NB4 (cell line): ENCODE data around the gene MPP3.

Experiments
- MYC ChIP-seq: IDR thresholded peaks from 2 replicates; pipeline ENCODE4 v1.6.1; 2011; ENCODE audit warnings: low read depth, low read length
- POLR2A ChIP-seq: IDR thresholded peaks from 2 replicates; pipeline ENCODE4 v1.6.1; 2011; ENCODE audit warnings: mild to moderate bottlenecking; ENCODE audit not compliant: insufficient read length; ENCODE audit errors: extremely low read depth
- TF ChIP-seq, protein P1 (sequence below): IDR thresholded peaks from one replicate; pipeline ENCODE4 v1.5.1; 2012; ENCODE audit warnings: low read depth, low read length
- TF ChIP-seq, protein P2 (sequence below): IDR thresholded peaks from 2 replicates; pipeline ENCODE4 v1.6.1; 2011; ENCODE audit warnings: low read depth, low read length

DNA sequence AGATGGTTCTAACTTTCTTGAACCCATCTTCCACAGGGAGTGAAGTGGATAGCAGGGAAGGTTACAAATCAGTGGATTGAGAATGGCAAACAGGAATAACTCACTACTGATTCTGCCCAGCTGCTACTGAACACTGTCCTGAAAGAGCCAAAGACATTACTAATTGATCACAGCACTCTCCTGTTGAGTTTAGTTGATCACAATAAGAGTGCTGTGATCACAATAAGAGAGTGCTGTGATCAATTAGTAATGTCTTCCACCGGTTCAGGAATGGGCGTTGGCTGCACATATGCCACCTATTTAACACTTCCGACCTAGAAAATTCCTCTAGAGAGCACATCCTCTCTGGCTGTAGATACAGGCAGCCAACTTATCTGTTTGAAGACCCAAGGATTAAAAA, 41.4 kb downstream of the MPP3 start:
- TF ChIP-seq, protein P1, sequence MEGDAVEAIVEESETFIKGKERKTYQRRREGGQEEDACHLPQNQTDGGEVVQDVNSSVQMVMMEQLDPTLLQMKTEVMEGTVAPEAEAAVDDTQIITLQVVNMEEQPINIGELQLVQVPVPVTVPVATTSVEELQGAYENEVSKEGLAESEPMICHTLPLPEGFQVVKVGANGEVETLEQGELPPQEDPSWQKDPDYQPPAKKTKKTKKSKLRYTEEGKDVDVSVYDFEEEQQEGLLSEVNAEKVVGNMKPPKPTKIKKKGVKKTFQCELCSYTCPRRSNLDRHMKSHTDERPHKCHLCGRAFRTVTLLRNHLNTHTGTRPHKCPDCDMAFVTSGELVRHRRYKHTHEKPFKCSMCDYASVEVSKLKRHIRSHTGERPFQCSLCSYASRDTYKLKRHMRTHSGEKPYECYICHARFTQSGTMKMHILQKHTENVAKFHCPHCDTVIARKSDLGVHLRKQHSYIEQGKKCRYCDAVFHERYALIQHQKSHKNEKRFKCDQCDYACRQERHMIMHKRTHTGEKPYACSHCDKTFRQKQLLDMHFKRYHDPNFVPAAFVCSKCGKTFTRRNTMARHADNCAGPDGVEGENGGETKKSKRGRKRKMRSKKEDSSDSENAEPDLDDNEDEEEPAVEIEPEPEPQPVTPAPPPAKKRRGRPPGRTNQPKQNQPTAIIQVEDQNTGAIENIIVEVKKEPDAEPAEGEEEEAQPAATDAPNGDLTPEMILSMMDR: no peak
- TF ChIP-seq POLR2A (no peak), MYC (no peak)
- TF ChIP-seq, protein P2, sequence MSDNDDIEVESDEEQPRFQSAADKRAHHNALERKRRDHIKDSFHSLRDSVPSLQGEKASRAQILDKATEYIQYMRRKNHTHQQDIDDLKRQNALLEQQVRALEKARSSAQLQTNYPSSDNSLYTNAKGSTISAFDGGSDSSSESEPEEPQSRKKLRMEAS: no peak
